ENCODE measurements around the gene SAXO2.
"Not testable (repeated sequence)": the region's sequence is repeated elsewhere in the genome, so short reads cannot be mapped to it uniquely, and the experiment has no call there.

SAXO2 gene

DNA sequence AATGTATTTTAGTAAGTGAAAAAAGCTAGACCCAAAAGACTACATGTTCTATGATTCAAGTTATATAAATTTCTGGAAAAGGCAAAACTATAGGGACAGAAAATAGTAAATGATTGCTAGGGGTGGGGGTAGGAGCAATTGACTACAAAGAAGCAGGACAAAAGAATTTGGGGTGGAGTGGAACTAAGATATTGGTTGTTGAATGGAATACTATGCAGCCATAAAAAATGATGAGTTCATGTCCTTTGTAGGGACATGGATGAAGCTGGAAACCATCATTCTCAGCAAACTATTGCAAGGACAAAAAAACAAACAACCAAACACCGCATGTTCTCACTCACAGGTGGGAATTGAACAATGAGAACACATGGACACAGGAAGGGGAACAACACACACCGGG is 25.6 kb downstream of the SAXO2 start:
- DNase-seq = not testable (repeated sequence)

- DNase-seq = no peak
These were observed 29.7 kb downstream of the SAXO2 start for GRCh38 chr15:82292271-82292670.

GRCh38 chr15:82294061-82294690 is 31.6 kb downstream of the SAXO2 start:
- no peak for DNase-seq

DNA sequence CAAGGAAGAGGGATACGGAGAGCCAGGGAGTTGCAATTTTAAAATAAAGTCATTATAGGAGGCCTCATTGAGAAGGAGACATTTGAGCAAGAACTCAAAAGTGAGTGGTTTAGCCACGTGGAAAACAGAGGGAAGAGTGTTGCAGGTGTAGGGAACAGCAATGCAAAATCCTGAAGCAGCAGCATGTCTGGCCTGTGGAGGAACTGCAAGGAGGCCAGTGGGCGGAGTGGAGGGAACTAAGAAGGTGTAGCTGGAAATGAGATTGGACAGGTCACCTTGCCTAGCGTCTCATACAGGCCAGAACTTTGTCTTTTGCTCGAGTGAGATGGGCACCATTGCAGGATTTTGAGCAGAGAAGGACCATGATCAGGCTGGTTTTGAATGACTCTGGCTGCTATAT is 34.9 kb downstream of the SAXO2 start:
- no peak for DNase-seq

- DNase-seq = no peak
These were observed 35.4 kb downstream of the SAXO2 start for GRCh38 chr15:82298032-82298431.

DNA sequence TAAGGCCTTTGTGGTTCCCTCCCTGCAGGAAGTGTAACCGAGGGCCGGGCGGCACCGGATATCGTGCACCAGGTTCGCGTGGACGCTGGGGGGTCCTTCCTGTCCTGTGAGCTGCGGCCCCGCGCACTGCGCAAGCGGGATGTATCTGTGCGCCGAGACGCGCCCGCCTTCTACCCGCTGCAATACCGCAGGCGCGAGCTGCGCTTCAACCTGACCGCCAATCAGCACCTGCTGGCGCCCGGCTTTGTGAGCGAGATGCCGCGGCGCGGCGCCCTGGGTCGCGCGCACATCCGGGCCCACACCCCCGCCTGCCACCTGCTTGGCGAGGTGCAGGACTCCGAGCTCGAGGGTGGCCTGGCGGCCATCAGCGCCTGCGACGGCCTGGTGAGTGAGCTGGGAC is 35.9 kb downstream of the SAXO2 start:
- peak; percentile 14 for DNase-seq

- DNase-seq = not testable (repeated sequence)
These were observed 36.9 kb downstream of the SAXO2 start for GRCh38 chr15:82299511-82299914.

DNA sequence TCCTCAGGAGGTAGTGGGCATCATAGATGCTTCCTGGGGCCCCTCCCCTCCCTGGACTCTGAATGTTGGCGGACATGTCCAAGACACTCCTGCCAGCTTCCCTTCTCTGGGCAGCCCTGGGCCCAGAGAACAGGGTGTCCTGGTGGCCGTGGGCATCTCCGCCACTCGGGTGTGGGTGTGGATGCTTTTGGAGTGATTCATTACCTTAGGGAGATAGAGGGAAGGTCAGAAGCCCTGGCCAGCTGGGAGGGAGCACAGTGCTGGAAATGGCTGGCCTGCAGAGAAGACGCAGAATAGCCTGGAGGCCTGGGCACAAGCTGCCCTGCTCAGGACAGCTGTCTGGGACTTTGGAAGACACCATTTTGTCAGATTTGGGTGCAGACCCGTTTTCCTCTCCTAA is 37.7 kb downstream of the SAXO2 start:
- DNase-seq = not testable (repeated sequence)

DNA sequence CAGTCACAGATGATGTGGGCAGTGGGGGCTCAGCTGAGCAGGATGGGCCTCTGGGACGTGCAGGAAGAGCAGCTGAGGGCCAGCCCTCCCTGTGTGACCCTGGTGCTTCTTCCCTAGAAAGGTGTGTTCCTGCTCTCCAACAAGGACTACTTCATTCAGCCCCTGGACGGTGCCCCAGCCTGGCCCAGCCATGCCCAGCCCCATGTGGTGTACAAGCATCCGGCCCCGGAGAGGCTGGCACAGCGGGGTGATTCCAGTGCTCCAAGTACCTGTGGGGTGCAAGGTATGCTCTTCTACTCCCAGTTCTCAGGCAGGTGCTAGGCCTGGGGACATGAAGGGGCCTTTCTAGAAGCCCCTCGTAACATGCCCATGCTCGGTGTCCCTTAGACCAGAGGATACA is 38.3 kb downstream of the SAXO2 start:
- no peak for DNase-seq

DNA sequence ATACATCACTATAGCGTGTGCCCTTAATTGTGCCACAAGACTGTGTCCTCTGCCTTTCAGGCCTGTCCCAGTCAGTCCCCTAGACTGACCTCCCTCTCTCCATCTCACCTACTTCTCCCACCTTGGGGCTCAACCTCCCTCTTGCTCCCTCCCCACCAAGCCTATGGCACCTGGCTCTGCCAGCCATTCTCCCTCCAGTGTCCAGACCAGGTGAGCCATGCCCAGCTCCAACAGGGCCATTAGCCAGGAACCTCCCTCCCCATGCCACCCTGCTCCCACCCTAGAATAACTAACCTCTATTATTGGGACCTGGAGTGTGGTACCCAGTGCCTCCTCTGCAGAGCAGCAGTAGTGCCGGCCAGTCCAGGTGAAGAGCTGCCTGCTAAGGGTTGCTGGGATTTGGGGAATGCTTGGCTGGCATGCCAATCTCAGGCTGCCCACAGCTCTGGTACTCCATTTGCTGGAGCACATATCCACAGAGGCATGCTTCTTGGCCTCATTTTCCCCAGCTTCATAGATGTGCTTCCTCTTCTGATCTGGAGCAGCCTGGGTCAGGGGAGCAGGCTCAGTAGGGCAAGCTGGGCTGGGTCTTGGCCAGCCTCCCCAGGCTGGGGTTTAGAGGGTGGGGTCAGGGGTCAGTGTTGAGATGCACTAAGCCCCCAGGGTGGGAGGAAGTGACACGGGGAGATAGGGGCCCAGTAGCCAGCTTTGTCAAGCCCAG is 38.8 kb downstream of the SAXO2 start:
- no peak for DNase-seq

- no peak for DNase-seq
These were observed 41.5 kb downstream of the SAXO2 start for GRCh38 chr15:82303956-82304777.

- DNase-seq = no peak
These were observed 42.1 kb downstream of the SAXO2 start for GRCh38 chr15:82304778-82305090.

DNA sequence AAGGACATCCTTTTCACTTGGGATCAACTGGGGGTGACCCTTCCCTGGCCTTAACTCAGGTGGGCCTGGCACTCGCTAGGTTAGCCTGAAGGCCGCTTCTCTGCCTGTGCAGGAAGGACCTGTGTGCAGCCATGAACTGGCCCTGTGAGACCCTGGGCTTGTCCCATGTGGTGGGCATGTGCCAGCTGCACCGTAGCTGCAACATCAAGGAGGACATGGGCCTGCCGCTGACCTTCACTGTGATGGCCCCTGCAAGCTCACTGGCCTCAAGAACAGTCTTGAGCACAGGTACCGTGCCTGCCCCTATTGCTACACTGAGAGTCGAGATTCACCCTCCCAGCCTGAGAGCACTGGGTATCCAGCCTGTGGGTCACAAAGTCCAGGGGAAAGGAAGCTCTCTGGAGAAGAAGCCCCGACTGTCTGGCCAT is 43.0 kb downstream of the SAXO2 start:
- no peak for DNase-seq

DNA sequence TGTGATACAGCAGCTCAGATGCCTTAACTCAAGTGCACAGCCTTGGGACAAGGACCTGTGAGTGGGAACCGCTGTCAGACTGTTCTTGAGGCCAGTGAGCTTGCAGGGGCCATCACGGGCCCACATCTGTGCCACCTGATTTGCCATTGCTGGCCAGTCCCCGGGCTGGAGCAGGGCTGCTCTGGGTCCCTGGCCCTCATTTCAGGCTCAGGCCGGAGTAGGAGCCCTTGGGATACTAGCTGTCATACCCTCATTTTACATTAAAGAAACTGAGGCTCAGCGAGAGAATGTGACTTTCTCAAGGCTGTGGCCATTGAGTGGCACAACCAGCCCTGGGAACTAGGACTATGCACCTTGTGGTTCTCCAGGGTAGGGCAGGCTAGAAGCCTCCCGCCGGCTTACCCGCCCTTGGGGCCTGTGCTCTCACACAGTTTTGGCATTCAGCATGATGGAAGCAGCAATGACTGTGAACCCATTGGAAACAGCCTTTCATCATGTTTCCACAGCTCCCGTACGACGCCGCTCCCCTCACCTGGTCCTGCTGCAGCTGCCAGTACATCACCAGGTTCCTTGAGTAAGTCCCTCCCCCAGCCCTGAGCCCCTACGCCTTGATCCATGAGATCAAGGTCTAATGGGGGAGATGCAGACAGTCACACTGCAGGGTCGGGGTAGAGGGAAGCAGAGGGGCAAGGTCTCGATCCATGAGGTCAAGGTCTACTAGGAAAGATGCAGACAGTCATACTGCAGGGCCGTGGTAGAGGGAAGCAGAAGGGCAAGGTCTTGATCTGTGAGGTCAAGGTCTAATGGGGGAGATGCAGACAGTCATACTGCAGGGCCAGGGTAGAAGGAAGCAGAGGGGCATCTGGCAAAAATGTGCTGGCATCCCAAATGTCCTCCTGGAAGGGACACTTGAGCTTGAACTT is 44.4 kb downstream of the SAXO2 start:
- no peak for DNase-seq

GRCh38 chr15:82307714-82308081 is 45.1 kb downstream of the SAXO2 start:
- DNase-seq = no peak

GRCh38 chr15:82309802-82310201 is 47.2 kb downstream of the SAXO2 start:
- no peak for DNase-seq

DNA sequence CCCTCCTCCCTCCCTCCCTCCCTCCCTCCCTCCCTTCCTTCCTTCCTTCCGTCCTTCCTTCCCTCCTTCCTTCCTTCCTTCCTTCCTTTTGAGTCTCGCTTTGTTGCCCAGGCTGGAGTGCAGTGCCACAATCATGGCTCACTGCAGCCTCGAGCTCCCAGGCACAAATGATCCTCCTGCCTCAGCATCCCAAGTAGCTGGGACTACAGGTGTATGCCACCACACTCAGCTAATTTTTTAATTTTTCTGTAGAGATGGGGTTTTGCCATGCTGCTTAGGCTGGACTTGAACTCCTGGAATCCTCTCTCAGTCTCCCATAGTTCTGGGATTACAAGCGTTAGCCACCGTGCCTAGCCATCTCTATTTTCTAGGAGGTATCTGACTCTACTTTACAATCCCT is 48.7 kb downstream of the SAXO2 start:
- not testable (repeated sequence) for DNase-seq

GRCh38 chr15:82312586-82313349 is 50.1 kb downstream of the SAXO2 start:
- no peak for DNase-seq

DNA sequence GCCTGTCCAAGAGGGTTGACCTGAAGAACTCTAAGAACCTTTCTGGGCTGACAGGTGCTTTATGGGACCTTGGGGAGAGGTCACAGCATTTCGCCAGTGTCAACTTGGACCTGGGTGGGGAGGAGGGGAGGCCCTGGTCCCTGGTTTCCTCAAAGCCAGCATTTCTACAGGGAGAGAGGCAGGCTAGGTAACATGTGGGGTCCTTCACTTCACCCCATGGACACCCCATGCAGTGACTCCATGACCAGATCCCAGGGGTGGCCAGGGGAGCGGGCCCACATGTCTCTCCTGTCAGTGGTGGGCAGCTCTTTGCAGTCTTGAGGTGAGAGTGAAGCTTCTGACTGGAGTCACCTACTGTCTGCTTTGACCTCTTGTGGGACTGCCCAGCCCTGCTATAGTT is 50.8 kb downstream of the SAXO2 start:
- DNase-seq = no peak

GRCh38 chr15:82313951-82314768 is 51.5 kb downstream of the SAXO2 start:
- not testable (repeated sequence) for DNase-seq

Measured in hematopoietic multipotent progenitor cell treated with erythropoietin and hydrocortisone succinate and interleukin-3 and kit ligand, for 8 days (in vitro differentiated cells).